Neuronal stem cell (in vitro differentiated cells): ENCODE measurements around the gene BCAN.
A peak's percentile ranks its signal among the peaks of the same experiment; 100 is the strongest.

ENCODE experiments used
- DNase-seq: peaks from one replicate; pipeline ENCODE4 v3.0.0-alpha.2; 2013; ENCODE audit warnings: low spot score
- H2AFZ ChIP-seq: one replicate; pipeline ENCODE4 v1.6.1; 2013; ENCODE audit warnings: mild to moderate bottlenecking, low read length, inconsistent platforms
- H2AK5ac ChIP-seq: 2 replicates; pipeline ENCODE4 v1.6.1; 2013; ENCODE audit warnings: low read depth, mild to moderate bottlenecking, inconsistent platforms, low read length, moderate library complexity, mixed read lengths
- H2BK120ac ChIP-seq: 2 replicates; pipeline ENCODE4 v1.6.1; 2013; ENCODE audit warnings: low read depth, mild to moderate bottlenecking, inconsistent platforms, low read length, moderate library complexity, mixed read lengths
- H2BK12ac ChIP-seq: one replicate; pipeline ENCODE4 v1.6.1; 2013; ENCODE audit warnings: low read length, inconsistent platforms
- H2BK15ac ChIP-seq: 2 replicates; pipeline ENCODE4 v1.6.1; 2013; ENCODE audit warnings: mild to moderate bottlenecking, low read length, inconsistent platforms, mixed read lengths
- H2BK5ac ChIP-seq: one replicate; pipeline ENCODE4 v1.6.1; 2013; ENCODE audit warnings: inconsistent platforms, mild to moderate bottlenecking, low read length, moderate library complexity
- H3K14ac ChIP-seq: one replicate; pipeline ENCODE4 v1.6.1; 2013; ENCODE audit warnings: low read length, inconsistent platforms
- H3K18ac ChIP-seq: 2 replicates; pipeline ENCODE4 v1.6.1; 2013; ENCODE audit warnings: low read length, inconsistent platforms
- H3K23ac ChIP-seq: 2 replicates; pipeline ENCODE4 v1.6.1; 2013; ENCODE audit warnings: low read depth, mild to moderate bottlenecking, mixed read lengths, low read length, inconsistent platforms; ENCODE audit not compliant: poor library complexity
- H3K27ac ChIP-seq: replicated peaks from 3 replicates; pipeline ENCODE4 v1.5.1; 2013; ENCODE audit warnings: low read length, inconsistent platforms
- H3K27me3 ChIP-seq, 3 experiments: 2 replicates each; pipeline ENCODE4 v1.6.1; 2013; ENCODE audit warnings: low read length in 3 of 3, mild to moderate bottlenecking in 2 of 3, inconsistent platforms in 1 of 3, low read depth in 1 of 3, mixed read lengths in 1 of 3, moderate library complexity in 1 of 3; ENCODE audit not compliant: control insufficient read depth in 3 of 3, insufficient read depth in 3 of 3
- H3K36me3 ChIP-seq, 2 donors: replicated peaks in 1 of 2; 2 replicates each; pipeline ENCODE4 v1.6.1; 2013; ENCODE audit warnings: low read length in 2 of 2; ENCODE audit not compliant: control insufficient read depth in 2 of 2, insufficient read depth in 2 of 2
- H3K4ac ChIP-seq: 2 replicates; pipeline ENCODE4 v1.6.1; 2013; ENCODE audit warnings: inconsistent platforms, mild to moderate bottlenecking, low read length, moderate library complexity
- H3K4me1 ChIP-seq, 2 donors: 1 replicate in 1 of 2; 2 replicates in 1 of 2; pipeline ENCODE4 v1.6.1; 2013; ENCODE audit warnings: low read length in 2 of 2, low read depth in 1 of 2; ENCODE audit not compliant: control insufficient read depth in 2 of 2, insufficient read depth in 1 of 2
- H3K4me2 ChIP-seq: one replicate; pipeline ENCODE4 v1.6.1; 2013; ENCODE audit warnings: mild to moderate bottlenecking, low read length, inconsistent platforms; ENCODE audit not compliant: insufficient read depth, poor library complexity, severe bottlenecking
- H3K4me3 ChIP-seq, 2 donors: 2 replicates each; pipeline ENCODE4 v1.5.1; 2013; ENCODE audit warnings: low read length in 2 of 2, mild to moderate bottlenecking in 2 of 2, inconsistent platforms in 1 of 2, moderate library complexity in 1 of 2
- H3K79me1 ChIP-seq: one replicate; pipeline ENCODE4 v1.6.1; 2013; ENCODE audit warnings: low read depth, mild to moderate bottlenecking, inconsistent platforms, low read length, moderate library complexity
- H3K9ac ChIP-seq: one replicate; pipeline ENCODE4 v1.6.1; 2013; ENCODE audit warnings: mild to moderate bottlenecking, low read depth, low read length, inconsistent platforms; ENCODE audit not compliant: poor library complexity
- H3K9me3 ChIP-seq, 2 donors: replicated peaks in 1 of 2; 2 replicates each; pipeline versions ENCODE3 to v1.6.1; 2013; ENCODE audit warnings: low read length in 2 of 2, mild to moderate bottlenecking in 2 of 2, inconsistent platforms in 1 of 2, low read depth in 1 of 2, mixed read lengths in 1 of 2, moderate library complexity in 1 of 2; ENCODE audit not compliant: control insufficient read depth in 2 of 2, insufficient read depth in 1 of 2
- H4K8ac ChIP-seq: one replicate; pipeline ENCODE4 v1.6.1; 2013; ENCODE audit warnings: low read depth, mild to moderate bottlenecking, inconsistent platforms, low read length, moderate library complexity
- H4K91ac ChIP-seq: one replicate; pipeline ENCODE4 v1.6.1; 2013; ENCODE audit warnings: low read length, low read depth, mild to moderate bottlenecking, inconsistent platforms; ENCODE audit not compliant: poor library complexity
- WGBS, 2 donors: extraction: QIAGEN DNeasy Blood & Tissue Kit; methylation state at CpG; one replicate each; pipeline ENCODE4 v1.1.7; 2013; ENCODE audit warnings: missing lambda C conversion rate in 2 of 2, mixed read lengths in 1 of 2; ENCODE audit not compliant: insufficient read length in 2 of 2, insufficient replicate concordance in 1 of 2; ENCODE audit errors: extremely low coverage in 2 of 2; 5-methylcytosine and 5-hydroxymethylcytosine counted together

BCAN gene

GRCh38 chr1:156700736-156701531, 59.0 kb downstream of the BCAN start:
- Histone ChIP-seq H4K91ac (no peak overlapping the region), H3K4me1 (peaks cover 15 to 26% of the 10 kb centered on the region in 2 donors), H3K23ac (no peak overlapping the region), H3K4me2 (no peak overlapping the region), H2AFZ (no peak overlapping the region), H4K8ac (no peak overlapping the region), H3K9ac (no peak overlapping the region), H3K36me3 (peaks cover 26% of the 10 kb centered on the region in 2 donors), H3K4ac (no peak overlapping the region), H3K14ac (no peak overlapping the region), H2BK12ac (no peak overlapping the region), H2AK5ac (peak overlapping the region; percentile 23), H2BK5ac (peak overlapping the region; percentile 7), H3K27me3 (no peaks in the 10 kb centered on the region), H3K9me3 (no peaks in the 10 kb centered on the region), H3K18ac (no peak overlapping the region), H3K79me1 (peaks cover 9% of the 10 kb centered on the region), H3K4me3 (no peak overlapping the region), H3K27ac (no peak overlapping the region), H2BK120ac (no peak overlapping the region), H2BK15ac (no peak overlapping the region)
- no CpG with 5 or more reads among the region's 8 CpGs for WGBS, 2 donors
- DNase-seq: no peak

- Histone ChIP-seq H3K4me3 (peak overlapping the region in 1 of 2 donors; percentile 87), H3K36me3 (peaks cover 24 to 26% of the 10 kb centered on the region in 2 donors), H4K91ac (no peak overlapping the region), H3K4ac (no peak overlapping the region), H2BK15ac (peak overlapping the region; percentile 6), H3K14ac (peak overlapping the region; percentile 23), H3K18ac (peak overlapping the region; percentile 73), H2BK5ac (peak overlapping the region; percentile 55), H4K8ac (no peak overlapping the region), H3K4me2 (peak overlapping the region; percentile 93), H3K27ac (no peak overlapping the region), H3K27me3 (no peaks in the 10 kb centered on the region), H3K23ac (no peak overlapping the region), H2BK12ac (no peak overlapping the region), H2AK5ac (peak overlapping the region; percentile 31), H3K4me1 (peaks cover 30 to 36% of the 10 kb centered on the region in 2 donors), H3K9ac (no peak overlapping the region), H3K79me1 (peaks cover 9% of the 10 kb centered on the region), H2BK120ac (peak overlapping the region; percentile 22), H2AFZ (no peak overlapping the region), H3K9me3 (no peaks in the 10 kb centered on the region)
- WGBS, 2 donors: no CpG with 5 or more reads among the region's 4 CpGs
- DNase-seq: no peak
These were observed 61.4 kb downstream of the BCAN start for GRCh38 chr1:156703336-156703735.

- H3K27me3 ChIP-seq: no peaks in the 10 kb centered on the region
- peak overlapping the region; percentile 63 to 87 for H3K4me3 ChIP-seq
- peak overlapping the region; percentile 23 for H3K14ac ChIP-seq
- peaks cover 9% of the 10 kb centered on the region for H3K79me1 ChIP-seq
- no peak for DNase-seq
- peak overlapping the region; percentile 31 for H2AK5ac ChIP-seq
- no peak overlapping the region for H3K4ac ChIP-seq
- no peak overlapping the region for H2BK12ac ChIP-seq
- peak overlapping the region; percentile 73 for H3K18ac ChIP-seq
- H2BK5ac ChIP-seq: peak overlapping the region; percentile 55
- peaks cover 34 to 40% of the 10 kb centered on the region in 2 donors for H3K4me1 ChIP-seq
- no peaks in the 10 kb centered on the region for H3K9me3 ChIP-seq
- H2AFZ ChIP-seq: no peak overlapping the region
- no peak overlapping the region for H4K91ac ChIP-seq
- H2BK15ac ChIP-seq: peak overlapping the region; percentile 6
- H2BK120ac ChIP-seq: peak overlapping the region; percentile 22
- no CpG with 5 or more reads among the region's 4 CpGs for WGBS, 2 donors
- H3K4me2 ChIP-seq: peak overlapping the region; percentile 93
- H3K23ac ChIP-seq: no peak overlapping the region
- H3K27ac ChIP-seq: no peak overlapping the region
- no peak overlapping the region for H3K9ac ChIP-seq
- no peak overlapping the region for H4K8ac ChIP-seq
- H3K36me3 ChIP-seq: peaks cover 22 to 23% of the 10 kb centered on the region in 2 donors
These were observed 61.8 kb downstream of the BCAN start for GRCh38 chr1:156703741-156704140.

- H3K14ac ChIP-seq: no peak overlapping the region
- no peak overlapping the region for H2BK5ac ChIP-seq
- no peak overlapping the region for H2AFZ ChIP-seq
- no CpG with 5 or more reads among the region's 10 CpGs for WGBS, 2 donors
- peak overlapping the region; percentile 93 for H3K4me2 ChIP-seq
- H2BK12ac ChIP-seq: no peak overlapping the region
- H3K27me3 ChIP-seq: no peaks in the 10 kb centered on the region
- H3K4ac ChIP-seq: no peak overlapping the region
- H3K79me1 ChIP-seq: peaks cover 9% of the 10 kb centered on the region
- H2BK120ac ChIP-seq: no peak overlapping the region
- peak overlapping the region; percentile 36 for H3K18ac ChIP-seq
- no peak overlapping the region for H4K91ac ChIP-seq
- no peak overlapping the region for H3K27ac ChIP-seq
- H3K9me3 ChIP-seq: no peaks in the 10 kb centered on the region
- H2BK15ac ChIP-seq: no peak overlapping the region
- peaks cover 39 to 45% of the 10 kb centered on the region in 2 donors for H3K4me1 ChIP-seq
- H3K9ac ChIP-seq: peak overlapping the region; percentile 56
- H2AK5ac ChIP-seq: no peak overlapping the region
- H3K23ac ChIP-seq: no peak overlapping the region
- H3K36me3 ChIP-seq: peaks cover 17 to 18% of the 10 kb centered on the region in 2 donors
- no peak overlapping the region for H4K8ac ChIP-seq
- H3K4me3 ChIP-seq: peak overlapping the region; percentile 63 to 87
- no peak for DNase-seq
These were observed 62.3 kb downstream of the BCAN start for GRCh38 chr1:156704166-156704711.
